HG02759 (cell line): ENCODE measurements around the gene SZT2.

ENCODE experiments used
- ATAC-seq: cut with Tn5 transposase; IDR thresholded peaks from one replicate; pipeline ENCODE4 v1.9.1; 2021; ENCODE audit warnings: mild to moderate bottlenecking, moderate library complexity; ENCODE audit not compliant: unreplicated experiment

SZT2 gene

GRCh38 chr1:43389326-43390313, at the start of gene SZT2, which contains the start of gene MED8:
Gene SZT2 (plus strand): TSS chr1:43389899. CDS start chr1:43389969, 70 bp downstream.
Gene MED8 (minus strand): TSS chr1:43389800. CDS start chr1:43389764, 36 bp downstream.
- peak; percentile 92 for ATAC-seq

- ATAC-seq = no peak
These were observed 49.1 kb upstream of the SZT2 start for GRCh38 chr1:43340559-43340958.

DNA sequence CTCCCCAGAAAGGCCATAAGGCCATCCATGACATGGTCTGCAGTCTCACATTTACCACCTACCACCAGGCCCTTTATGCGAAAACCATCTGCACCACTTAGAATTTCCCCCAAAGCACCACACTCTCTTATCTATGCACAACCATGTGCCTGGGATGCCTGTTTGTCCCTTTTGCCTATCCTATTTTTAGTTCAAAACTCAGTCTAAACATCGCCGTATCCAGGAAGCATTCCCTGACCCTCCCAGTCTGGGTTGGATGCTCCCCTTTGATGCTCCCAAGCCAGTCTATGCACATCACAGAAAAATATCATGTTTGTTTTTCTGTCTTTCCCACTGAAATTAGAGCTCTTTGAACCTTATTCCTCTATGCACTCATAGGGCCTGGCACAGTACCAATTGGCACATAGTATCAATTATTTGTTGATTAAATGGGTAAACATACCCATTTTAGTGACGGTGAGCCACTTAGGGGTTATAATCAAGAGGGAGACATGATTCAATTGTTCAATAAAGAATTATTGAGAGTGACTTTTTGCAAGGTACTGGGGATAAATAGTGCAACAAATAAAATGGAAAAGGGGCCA, 45.3 kb upstream of the SZT2 start:
- no peak for ATAC-seq

DNA sequence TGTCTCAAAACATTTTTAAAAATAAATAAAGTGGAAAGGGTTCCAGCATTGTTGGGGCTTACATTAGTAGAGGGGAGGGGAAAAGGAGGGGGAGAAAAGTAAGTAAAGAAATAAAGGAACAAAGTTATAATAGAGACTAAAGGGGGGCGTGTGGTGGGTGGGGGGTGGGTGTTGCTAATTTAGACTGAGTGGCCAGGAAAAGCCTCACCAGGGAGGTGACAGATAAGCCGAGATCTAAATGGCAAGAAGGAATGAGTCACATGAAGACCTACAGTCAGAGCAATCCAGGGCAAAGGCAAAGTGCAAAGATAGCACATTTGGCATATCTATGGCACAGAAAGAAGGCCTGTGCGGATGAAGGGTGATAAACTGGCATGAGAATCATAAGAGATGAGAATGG, 44.6 kb upstream of the SZT2 start:
- no peak for ATAC-seq

DNA sequence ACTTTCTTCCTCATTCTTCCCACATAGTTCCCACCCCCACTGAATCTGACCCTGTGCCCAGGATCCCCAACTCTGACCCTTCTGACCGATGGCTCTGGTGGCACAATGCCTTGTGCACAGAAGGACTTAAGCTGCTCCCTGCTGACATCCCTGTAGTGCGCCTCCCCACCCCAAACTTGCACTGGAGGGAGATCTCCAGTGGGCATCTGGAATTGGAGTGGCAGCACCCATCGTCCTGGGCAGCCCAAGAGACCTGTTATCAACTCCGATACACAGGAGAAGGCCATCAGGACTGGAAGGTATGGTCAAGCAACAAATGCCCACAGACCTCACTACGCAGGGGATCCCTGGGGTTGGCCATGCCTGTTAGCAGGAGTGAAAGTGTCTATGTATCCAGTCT, 43.1 kb upstream of the SZT2 start:
- ATAC-seq = no peak

DNA sequence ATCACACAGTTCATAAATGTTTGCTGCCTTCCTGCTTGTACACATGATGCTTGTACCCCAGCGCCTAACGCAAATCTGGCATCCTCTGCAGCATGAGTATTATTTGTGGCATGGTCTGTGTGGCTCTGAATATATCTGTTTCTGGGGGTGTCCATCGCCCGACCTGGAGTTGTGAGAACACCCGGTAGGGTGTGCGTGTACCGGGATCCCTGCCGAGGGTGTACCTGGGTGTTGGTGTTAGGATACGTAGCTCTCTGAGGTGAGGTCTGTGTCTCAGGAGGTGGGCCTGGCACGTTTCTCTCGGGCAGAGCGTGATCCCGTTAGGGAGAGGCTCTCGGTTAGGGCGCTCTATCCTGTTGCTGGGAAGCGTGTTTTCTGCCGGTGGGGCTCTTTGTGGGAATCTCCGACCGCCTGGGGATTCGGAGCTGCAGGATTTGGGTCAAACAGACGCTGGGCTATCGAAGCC, 41.3 kb upstream of the SZT2 start:
- no peak for ATAC-seq

DNA sequence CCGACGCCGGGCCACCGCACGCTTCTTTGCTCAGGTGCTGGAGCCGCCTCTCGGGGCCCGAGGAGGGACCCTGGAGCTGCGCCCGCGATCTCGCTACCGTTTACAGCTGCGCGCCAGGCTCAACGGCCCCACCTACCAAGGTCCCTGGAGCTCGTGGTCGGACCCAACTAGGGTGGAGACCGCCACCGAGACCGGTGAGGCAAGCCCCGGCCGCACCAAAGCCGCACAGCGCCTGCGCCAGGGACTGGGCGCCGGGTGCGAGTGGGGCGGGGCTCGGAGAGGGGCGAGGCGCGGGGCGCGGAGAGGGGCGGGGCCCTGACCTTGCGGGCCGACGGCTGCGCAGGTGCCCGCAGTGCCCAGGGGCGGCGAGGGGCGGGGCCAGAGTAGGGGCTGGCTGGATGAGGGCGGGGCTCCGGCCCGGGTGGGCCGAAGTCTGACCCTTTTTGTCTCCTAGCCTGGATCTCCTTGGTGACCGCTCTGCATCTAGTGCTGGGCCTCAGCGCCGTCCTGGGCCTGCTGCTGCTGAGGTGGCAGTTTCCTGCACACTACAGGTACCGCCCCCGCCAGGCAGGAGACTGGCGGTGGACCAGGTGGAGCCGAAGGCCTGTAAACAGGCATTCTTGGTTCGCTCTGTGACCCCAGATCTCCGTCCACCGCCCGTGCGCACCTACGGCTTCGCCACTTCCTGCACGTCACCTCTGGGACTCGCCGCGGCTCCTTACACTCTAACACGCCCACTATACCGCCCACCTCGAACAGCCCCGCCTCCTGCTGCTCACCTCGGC, 40.7 kb upstream of the SZT2 start:
- ATAC-seq = no peak

DNA sequence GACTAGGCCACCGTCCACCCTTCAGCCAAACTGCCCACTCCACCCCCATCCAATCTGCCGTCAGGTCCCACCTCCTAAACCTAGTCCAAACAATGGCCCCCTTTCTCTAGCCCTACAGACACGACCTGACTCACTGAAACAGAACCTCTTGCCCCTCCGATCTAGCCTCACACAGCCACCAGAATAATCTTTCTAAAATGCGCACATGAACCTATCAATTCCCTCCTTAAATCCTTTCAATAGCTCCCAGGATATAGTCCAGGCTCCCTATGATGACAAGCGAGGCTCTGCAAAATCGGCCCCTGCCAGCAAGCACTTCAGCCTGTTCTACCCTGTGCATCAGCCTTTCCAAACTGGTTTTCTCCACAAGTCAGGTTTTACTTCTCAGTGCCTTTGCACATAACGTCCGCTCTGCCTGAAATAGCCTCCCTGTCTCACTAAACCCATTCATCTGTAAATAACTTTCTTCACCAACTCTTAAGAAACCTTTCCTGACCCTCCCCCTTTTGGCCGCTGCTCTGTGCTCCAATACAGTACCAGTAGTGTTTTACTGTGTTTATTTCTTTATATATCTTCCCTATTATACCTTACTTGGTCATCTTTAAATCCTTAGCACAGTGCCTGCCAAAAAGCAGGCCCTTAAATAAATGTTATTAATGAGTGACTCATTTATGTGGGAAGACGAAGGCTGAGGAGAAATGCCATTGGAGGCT, 39.9 kb upstream of the SZT2 start:
- ATAC-seq = no peak

DNA sequence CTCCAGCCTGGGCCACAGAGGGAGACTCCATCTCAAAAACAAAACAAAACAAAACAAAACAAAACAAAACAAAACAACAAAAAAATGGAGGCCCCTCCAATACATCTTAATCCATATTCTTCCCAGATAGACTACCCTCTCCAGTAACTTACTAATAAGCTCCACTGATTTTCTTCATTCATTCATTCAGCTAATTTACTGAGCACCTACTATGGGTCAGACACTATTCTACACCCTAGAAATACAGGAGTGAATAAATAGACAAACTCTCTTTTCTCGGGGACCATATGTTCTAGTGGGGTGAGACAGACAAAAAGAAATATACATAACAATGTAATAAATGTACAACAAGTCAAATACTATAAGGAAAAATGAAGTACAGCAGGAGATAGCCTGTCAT, 38.7 kb upstream of the SZT2 start:
- no peak for ATAC-seq

DNA sequence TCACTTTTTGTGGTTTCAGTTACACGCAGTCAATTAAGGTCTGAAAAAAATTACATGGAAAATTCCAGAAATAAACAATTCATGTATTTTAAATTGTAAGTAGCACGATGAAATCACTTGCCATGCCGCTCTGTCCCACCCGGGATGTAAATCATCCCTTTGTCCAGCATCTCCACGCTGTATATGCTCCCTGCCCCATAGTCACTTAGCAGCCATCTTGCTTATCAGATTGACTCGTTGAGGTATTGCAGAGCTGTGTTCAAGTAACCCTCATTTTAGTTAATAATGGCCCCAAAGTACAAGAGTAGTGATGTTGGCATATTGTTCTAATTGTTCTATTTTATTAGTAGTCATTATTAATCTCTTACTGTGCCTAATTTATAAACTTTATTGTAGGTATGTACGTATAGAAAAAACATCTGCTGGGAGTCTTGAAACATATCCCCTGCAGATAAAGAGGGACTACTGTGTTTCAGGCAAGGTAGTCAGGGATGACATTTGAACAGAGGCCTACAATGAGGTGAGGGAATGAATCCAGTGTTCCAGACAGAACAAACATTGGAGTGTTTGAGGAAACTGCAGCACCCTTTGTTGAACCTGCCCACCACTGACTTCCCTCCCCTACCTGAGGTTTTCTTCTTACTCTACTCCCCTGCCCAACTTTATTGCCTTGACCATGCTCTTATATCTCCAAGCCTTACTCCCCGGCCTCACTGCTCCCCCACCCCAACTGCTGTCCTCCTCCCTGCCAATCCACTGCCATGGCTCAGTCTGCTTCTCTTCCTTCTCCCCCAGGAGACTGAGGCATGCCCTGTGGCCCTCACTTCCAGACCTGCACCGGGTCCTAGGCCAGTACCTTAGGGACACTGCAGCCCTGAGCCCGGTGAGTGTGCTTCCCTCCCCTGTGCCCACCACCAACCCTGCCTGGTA, 38.0 kb upstream of the SZT2 start:
- no peak for ATAC-seq

DNA sequence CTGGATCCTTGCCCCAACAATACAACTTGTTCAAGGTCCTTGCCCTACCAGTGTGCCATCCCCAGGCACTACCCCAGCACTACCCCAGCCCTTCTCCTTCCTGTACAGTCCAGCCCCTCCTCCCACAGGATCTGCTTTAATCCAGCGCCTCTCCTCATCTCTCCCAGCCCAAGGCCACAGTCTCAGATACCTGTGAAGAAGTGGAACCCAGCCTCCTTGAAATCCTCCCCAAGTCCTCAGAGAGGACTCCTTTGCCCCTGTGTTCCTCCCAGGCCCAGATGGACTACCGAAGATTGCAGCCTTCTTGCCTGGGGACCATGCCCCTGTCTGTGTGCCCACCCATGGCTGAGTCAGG, 37.4 kb upstream of the SZT2 start:
- ATAC-seq = no peak

DNA sequence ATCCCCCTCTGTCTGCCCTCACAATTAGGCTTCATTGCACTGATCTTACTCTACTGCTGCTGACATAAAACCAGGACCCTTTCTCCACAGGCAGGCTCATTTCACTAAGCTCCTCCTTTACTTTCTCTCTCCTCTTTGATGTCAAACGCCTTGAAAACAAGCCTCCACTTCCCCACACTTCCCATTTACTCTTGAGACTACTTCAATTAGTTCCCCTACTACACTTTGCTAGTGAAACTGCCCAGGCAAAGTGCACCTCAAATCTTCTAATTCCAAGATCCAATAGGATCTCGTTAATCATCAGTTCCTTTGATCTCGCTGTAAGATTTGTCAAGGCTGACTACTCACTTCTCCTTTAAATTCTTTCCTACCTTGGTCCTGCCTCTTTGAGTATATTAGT, 36.8 kb upstream of the SZT2 start:
- ATAC-seq = no peak

GRCh38 chr1:43354471-43354870, 35.2 kb upstream of the SZT2 start:
- no peak for ATAC-seq

- ATAC-seq = no peak
These were observed 34.8 kb upstream of the SZT2 start for GRCh38 chr1:43354936-43355335.

DNA sequence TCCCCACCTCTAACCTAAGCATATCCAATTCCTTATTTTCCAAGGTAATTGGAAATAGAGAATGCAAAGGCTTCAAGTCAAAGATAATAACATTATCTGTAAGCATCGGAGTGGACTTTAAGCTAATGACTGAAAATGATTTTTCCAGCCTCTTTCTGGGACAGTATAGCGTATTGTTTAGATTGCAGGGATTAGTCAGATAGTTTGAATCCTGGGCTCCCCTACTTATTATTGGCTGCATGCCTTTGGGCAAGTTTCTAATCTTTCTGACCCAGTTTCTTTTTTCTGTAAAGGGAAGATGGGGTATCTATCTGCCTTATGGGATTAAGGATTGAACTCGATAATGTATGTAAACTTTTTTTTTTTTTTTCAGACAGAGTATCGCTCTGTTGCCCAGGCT, 32.4 kb upstream of the SZT2 start:
- ATAC-seq = no peak

- peak; percentile 22 for ATAC-seq
These were observed 31.5 kb upstream of the SZT2 start for GRCh38 chr1:43358121-43358745.

- ATAC-seq = peak; percentile 97
These were observed 30.7 kb upstream of the SZT2 start, which contains the start of gene CDC20 for GRCh38 chr1:43358746-43359693. Gene CDC20 (plus strand): TSS chr1:43358981. CDS start chr1:43359216, 235 bp downstream.

- ATAC-seq = no peak
These were observed 30.0 kb upstream of the SZT2 start for GRCh38 chr1:43359696-43360095.
